IMR-90 (cell line): ENCODE data around the gene HIRA.

ENCODE experiments used
- CTCF ChIP-seq: conservative IDR thresholded peaks from 2 replicates; pipeline ENCODE4 v1.5.1; 2012; ENCODE audit warnings: mild to moderate bottlenecking, low read depth, low read length, improper control_type of control experiment
- USF2 ChIP-seq: fragments of 150-350 bp; IDR thresholded peaks from 2 replicates; pipeline ENCODE4 v1.6.1; 2017; ENCODE audit warnings: mild to moderate bottlenecking, antibody characterized with exemption, low read length, low read depth

DNA sequence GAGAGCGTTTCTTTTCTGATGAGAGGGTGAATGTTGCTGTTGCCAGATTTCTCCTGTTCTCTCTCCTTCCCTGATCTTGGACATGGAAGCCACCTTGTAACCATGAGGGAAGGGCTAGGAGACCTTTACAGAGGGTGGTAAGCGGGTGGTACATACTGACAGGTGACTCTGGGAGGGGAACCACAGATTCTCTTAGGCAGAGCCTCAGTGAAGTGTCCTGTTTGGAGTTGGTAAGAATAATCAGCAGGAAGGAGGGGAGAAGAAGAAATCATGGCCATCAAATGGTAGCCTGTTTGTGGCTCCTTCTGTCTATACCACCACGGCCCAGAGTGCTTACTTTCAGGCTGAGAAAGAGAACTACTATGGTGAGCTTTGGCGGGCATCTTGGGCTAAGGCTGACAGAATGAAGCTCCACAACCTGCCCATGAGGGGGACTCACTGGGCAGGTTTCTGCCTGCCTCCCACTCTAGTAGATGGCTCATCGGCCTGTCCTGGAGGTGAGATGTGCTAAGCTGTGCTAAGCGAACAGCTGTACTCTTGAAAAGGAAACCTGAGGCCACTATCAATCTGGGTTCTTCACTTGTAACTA is 84.8 kb downstream of the HIRA start:
- TF ChIP-seq CTCF (no peak), USF2 (no peak)
